Omental fat pad (tissue), 4 donors: ENCODE data around the gene SLC35F5. TPM values are rescaled to one million over a fixed set of nuclear protein-coding genes. Genes with fewer than 3 reads are reported as not detected.
"Not testable (repeated sequence)": the region's sequence is repeated elsewhere in the genome, so short reads cannot be mapped to it uniquely, and the experiment has no call there.

Source experiments
- ATAC-seq: fragments of 150-250 bp; one replicate; pipeline ENCODE4 v1.9.1; 2016; ENCODE audit warnings: mild to moderate bottlenecking, moderate library complexity; ENCODE audit not compliant: low FRiP score
- DNase-seq: peaks from one replicate; pipeline ENCODE4 v3.0.0-alpha.2; 2019; ENCODE audit warnings: low spot score
- total RNA-seq, 4 donors: library from RNA; depleted of rRNA; stranded (reverse); fragments of >200 nt; gene quantifications; one replicate each; pipeline ENCODE4 v1.1.0, GENCODE V29; 2016
- TF ChIP-seq, protein P1 (sequence below), 3 donors: fragments of 450-650 bp; IDR thresholded peaks; one replicate each; pipeline ENCODE4 v1.5.1; 2016 to 2017; ENCODE audit warnings: antibody characterized with exemption in 3 of 3, mild to moderate bottlenecking in 3 of 3, moderate library complexity in 2 of 3

The SLC35F5 gene
- total RNA-seq, 4 donors from 2014 or later, result 57.2 to 87.0 (median 69.1) TPM

DNA sequence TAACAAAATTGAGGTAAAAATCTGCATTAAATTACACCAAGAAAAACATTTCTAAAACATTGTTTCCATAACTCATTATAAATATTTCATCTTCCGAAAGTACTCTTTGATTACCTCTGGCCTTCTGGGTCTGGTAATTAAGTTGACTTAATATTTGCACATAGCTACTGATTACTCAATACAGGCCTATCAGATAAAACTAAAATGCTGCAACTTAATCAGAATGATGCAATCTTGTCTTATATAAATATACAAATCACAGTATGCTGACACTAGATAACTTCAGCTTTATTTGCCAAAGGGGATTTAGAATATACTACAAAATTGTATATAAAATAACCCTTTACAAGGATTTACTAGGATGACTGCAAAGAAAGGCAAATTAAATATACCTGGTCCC is 49.3 kb downstream of the SLC35F5 start:
- no peak for ATAC-seq
- DNase-seq, result no peak
- TF ChIP-seq, protein P1, sequence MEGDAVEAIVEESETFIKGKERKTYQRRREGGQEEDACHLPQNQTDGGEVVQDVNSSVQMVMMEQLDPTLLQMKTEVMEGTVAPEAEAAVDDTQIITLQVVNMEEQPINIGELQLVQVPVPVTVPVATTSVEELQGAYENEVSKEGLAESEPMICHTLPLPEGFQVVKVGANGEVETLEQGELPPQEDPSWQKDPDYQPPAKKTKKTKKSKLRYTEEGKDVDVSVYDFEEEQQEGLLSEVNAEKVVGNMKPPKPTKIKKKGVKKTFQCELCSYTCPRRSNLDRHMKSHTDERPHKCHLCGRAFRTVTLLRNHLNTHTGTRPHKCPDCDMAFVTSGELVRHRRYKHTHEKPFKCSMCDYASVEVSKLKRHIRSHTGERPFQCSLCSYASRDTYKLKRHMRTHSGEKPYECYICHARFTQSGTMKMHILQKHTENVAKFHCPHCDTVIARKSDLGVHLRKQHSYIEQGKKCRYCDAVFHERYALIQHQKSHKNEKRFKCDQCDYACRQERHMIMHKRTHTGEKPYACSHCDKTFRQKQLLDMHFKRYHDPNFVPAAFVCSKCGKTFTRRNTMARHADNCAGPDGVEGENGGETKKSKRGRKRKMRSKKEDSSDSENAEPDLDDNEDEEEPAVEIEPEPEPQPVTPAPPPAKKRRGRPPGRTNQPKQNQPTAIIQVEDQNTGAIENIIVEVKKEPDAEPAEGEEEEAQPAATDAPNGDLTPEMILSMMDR (IDR thresholded peaks at IDR 0.05), result no peak

GRCh38 chr2:113705982-113706523 is 50.4 kb downstream of the SLC35F5 start:
- ATAC-seq (no peak), DNase-seq (no peak)
- TF ChIP-seq, protein P1 (IDR thresholded peaks at IDR 0.05), result no peak

- ATAC-seq, DNase-seq: not testable (repeated sequence)
Measured at GRCh38 chr2:113704300-113704993, 52.0 kb downstream of the SLC35F5 start.

GRCh38 chr2:113703386-113704299 is 52.8 kb downstream of the SLC35F5 start:
- DNase-seq (no peak), ATAC-seq (no peak)
- TF ChIP-seq, protein P1 (IDR thresholded peaks at IDR 0.05), result no peak

GRCh38 chr2:113700186-113700841 is 56.1 kb downstream of the SLC35F5 start:
- ATAC-seq (no peak), DNase-seq (no peak)
- TF ChIP-seq, protein P1 (IDR thresholded peaks at IDR 0.05), result no peak

GRCh38 chr2:113698892-113699447 is 57.5 kb downstream of the SLC35F5 start:
- no peak for ATAC-seq
- DNase-seq, result no peak
- TF ChIP-seq, protein P1 (IDR thresholded peaks at IDR 0.05), result no peak

- DNase-seq, ATAC-seq: not testable (repeated sequence)
Measured at GRCh38 chr2:113698251-113698650, 58.2 kb downstream of the SLC35F5 start.
